ENCODE results near the gene SEMA4A.

SEMA4A gene

GRCh38 chr1:156204686-156205085 lies 51.3 kb downstream of the SEMA4A start:
- no peaks in the 10 kb centered on the region for H3K4me1 ChIP-seq (ENCODE audit: control insufficient read depth in 2 of 2, insufficient read depth in 1 of 2, low read depth in 1 of 2, low read length in 2 of 2)
- no peak overlapping the region for H2BK120ac ChIP-seq (ENCODE audit: low read depth, low read length)
- no peak overlapping the region for H3K18ac ChIP-seq (ENCODE audit: low read length)
- no peak overlapping the region for H3K27ac ChIP-seq (replicated peaks; ENCODE audit: low read length)
- no peak overlapping the region for H3K9ac ChIP-seq (ENCODE audit: low read depth, low read length, poor library complexity)
- H3K4me2 ChIP-seq (ENCODE audit: insufficient read depth, low read length, poor library complexity, severe bottlenecking) = no peak overlapping the region
- peaks cover 0 to 2% of the 10 kb centered on the region in 2 donors for H3K9me3 ChIP-seq (replicated peaks in 1 of 2; ENCODE audit: control insufficient read depth in 2 of 2, insufficient read depth in 1 of 2, low read depth in 1 of 2, low read length in 2 of 2)
- no peak overlapping the region for H3K14ac ChIP-seq (ENCODE audit: low read length)
- no CpG with 5 or more reads among the region's 3 CpGs for WGBS, 2 donors (ENCODE audit: extremely low coverage in 2 of 2, insufficient read length in 2 of 2, insufficient replicate concordance in 1 of 2)
- H4K91ac ChIP-seq (ENCODE audit: low read depth, low read length, poor library complexity) = no peak overlapping the region
- H3K4ac ChIP-seq (ENCODE audit: low read length) = no peak overlapping the region
- H2BK5ac ChIP-seq (ENCODE audit: low read length) = no peak overlapping the region
- H3K27me3 ChIP-seq (ENCODE audit: control insufficient read depth in 3 of 3, insufficient read depth in 3 of 3, low read depth in 1 of 3, low read length in 3 of 3) = no peaks in the 10 kb centered on the region
- no peaks in the 10 kb centered on the region for H3K79me1 ChIP-seq (ENCODE audit: low read depth, low read length)
- no peak overlapping the region for H3K4me3 ChIP-seq (ENCODE audit: low read length in 2 of 2)
- H2AK5ac ChIP-seq (ENCODE audit: low read depth, low read length) = no peak overlapping the region
- no peak for DNase-seq (ENCODE audit: low spot score)
- H3K36me3 ChIP-seq (replicated peaks in 1 of 2; ENCODE audit: control insufficient read depth in 2 of 2, insufficient read depth in 2 of 2, low read length in 2 of 2) = peaks cover 9 to 54% of the 10 kb centered on the region in 2 donors
- no peak overlapping the region for H2BK12ac ChIP-seq (ENCODE audit: low read length)
- H3K23ac ChIP-seq (ENCODE audit: low read depth, low read length, poor library complexity) = no peak overlapping the region
- H2AFZ ChIP-seq (ENCODE audit: low read length) = no peak overlapping the region
- no peak overlapping the region for H2BK15ac ChIP-seq (ENCODE audit: low read length)
- no peak overlapping the region for H4K8ac ChIP-seq (ENCODE audit: low read depth, low read length)

GRCh38 chr1:156211243-156211642 lies 57.9 kb downstream of the SEMA4A start:
- Histone ChIP-seq H3K9ac (ENCODE audit: low read depth, low read length, poor library complexity) (no peak overlapping the region), H4K91ac (ENCODE audit: low read depth, low read length, poor library complexity) (no peak overlapping the region), H2AK5ac (ENCODE audit: low read depth, low read length) (no peak overlapping the region), H3K4me2 (ENCODE audit: insufficient read depth, low read length, poor library complexity, severe bottlenecking) (no peak overlapping the region), H3K18ac (ENCODE audit: low read length) (no peak overlapping the region), H2AFZ (ENCODE audit: low read length) (no peak overlapping the region), H3K4ac (ENCODE audit: low read length) (no peak overlapping the region), H4K8ac (ENCODE audit: low read depth, low read length) (no peak overlapping the region), H3K4me3 (ENCODE audit: low read length in 2 of 2) (no peak overlapping the region), H3K27ac (replicated peaks; ENCODE audit: low read length) (no peak overlapping the region), H3K27me3 (ENCODE audit: control insufficient read depth in 3 of 3, insufficient read depth in 3 of 3, low read depth in 1 of 3, low read length in 3 of 3) (no peaks in the 10 kb centered on the region), H3K23ac (ENCODE audit: low read depth, low read length, poor library complexity) (no peak overlapping the region), H3K79me1 (ENCODE audit: low read depth, low read length) (no peaks in the 10 kb centered on the region), H3K4me1 (ENCODE audit: control insufficient read depth in 2 of 2, insufficient read depth in 1 of 2, low read depth in 1 of 2, low read length in 2 of 2) (no peaks in the 10 kb centered on the region), H3K9me3 (replicated peaks in 1 of 2; ENCODE audit: control insufficient read depth in 2 of 2, insufficient read depth in 1 of 2, low read depth in 1 of 2, low read length in 2 of 2) (no peaks in the 10 kb centered on the region), H2BK5ac (ENCODE audit: low read length) (no peak overlapping the region), H2BK15ac (ENCODE audit: low read length) (no peak overlapping the region), H2BK12ac (ENCODE audit: low read length) (no peak overlapping the region), H3K36me3 (replicated peaks in 1 of 2; ENCODE audit: control insufficient read depth in 2 of 2, insufficient read depth in 2 of 2, low read length in 2 of 2) (peaks cover 7 to 66% of the 10 kb centered on the region in 2 donors), H2BK120ac (ENCODE audit: low read depth, low read length) (no peak overlapping the region), H3K14ac (ENCODE audit: low read length) (no peak overlapping the region)
- DNase-seq (ENCODE audit: low spot score) = no peak
- WGBS, 2 donors (ENCODE audit: extremely low coverage in 2 of 2, insufficient read length in 2 of 2, insufficient replicate concordance in 1 of 2) = no CpG with 5 or more reads among the region's 3 CpGs

- no CpG with 5 or more reads among the region's 9 CpGs for WGBS, 2 donors (ENCODE audit: extremely low coverage in 2 of 2, insufficient read length in 2 of 2, insufficient replicate concordance in 1 of 2)
- peak overlapping the region; percentile 61 for H3K4me2 ChIP-seq (ENCODE audit: insufficient read depth, low read length, poor library complexity, severe bottlenecking)
- no peak overlapping the region for H2AK5ac ChIP-seq (ENCODE audit: low read depth, low read length)
- H3K4me1 ChIP-seq (ENCODE audit: control insufficient read depth in 2 of 2, insufficient read depth in 1 of 2, low read depth in 1 of 2, low read length in 2 of 2) = no peaks in the 10 kb centered on the region
- H3K9ac ChIP-seq (ENCODE audit: low read depth, low read length, poor library complexity) = no peak overlapping the region
- no peak overlapping the region for H3K14ac ChIP-seq (ENCODE audit: low read length)
- H3K23ac ChIP-seq (ENCODE audit: low read depth, low read length, poor library complexity) = no peak overlapping the region
- no peak for DNase-seq (ENCODE audit: low spot score)
- no peak overlapping the region for H3K27ac ChIP-seq (replicated peaks; ENCODE audit: low read length)
- no peaks in the 10 kb centered on the region for H3K79me1 ChIP-seq (ENCODE audit: low read depth, low read length)
- no peak overlapping the region for H2BK12ac ChIP-seq (ENCODE audit: low read length)
- H2BK5ac ChIP-seq (ENCODE audit: low read length) = no peak overlapping the region
- H4K8ac ChIP-seq (ENCODE audit: low read depth, low read length) = no peak overlapping the region
- no peak overlapping the region for H4K91ac ChIP-seq (ENCODE audit: low read depth, low read length, poor library complexity)
- no peak overlapping the region for H2BK15ac ChIP-seq (ENCODE audit: low read length)
- no peaks in the 10 kb centered on the region for H3K27me3 ChIP-seq (ENCODE audit: control insufficient read depth in 3 of 3, insufficient read depth in 3 of 3, low read depth in 1 of 3, low read length in 3 of 3)
- H3K9me3 ChIP-seq (replicated peaks in 1 of 2; ENCODE audit: control insufficient read depth in 2 of 2, insufficient read depth in 1 of 2, low read depth in 1 of 2, low read length in 2 of 2) = no peaks in the 10 kb centered on the region
- peaks cover 7 to 60% of the 10 kb centered on the region in 2 donors for H3K36me3 ChIP-seq (replicated peaks in 1 of 2; ENCODE audit: control insufficient read depth in 2 of 2, insufficient read depth in 2 of 2, low read length in 2 of 2)
- H3K4ac ChIP-seq (ENCODE audit: low read length) = no peak overlapping the region
- H3K18ac ChIP-seq (ENCODE audit: low read length) = no peak overlapping the region
- H2AFZ ChIP-seq (ENCODE audit: low read length) = peak overlapping the region; percentile 95
- no peak overlapping the region for H2BK120ac ChIP-seq (ENCODE audit: low read depth, low read length)
- H3K4me3 ChIP-seq (ENCODE audit: low read length in 2 of 2) = peak overlapping the region in 1 of 2 donors; percentile 88
Measured at GRCh38 chr1:156212130-156212529, 58.7 kb downstream of the SEMA4A start.

- H3K27ac ChIP-seq (replicated peaks; ENCODE audit: low read length) = peak within 1 kb of the TSS; percentile 96
- no peak within 1 kb of the TSS for H2BK12ac ChIP-seq (ENCODE audit: low read length)
- H3K4me2 ChIP-seq (ENCODE audit: insufficient read depth, low read length, poor library complexity, severe bottlenecking) = peak within 1 kb of the TSS; percentile 71
- peak within 1 kb of the TSS; percentile 99 for H3K18ac ChIP-seq (ENCODE audit: low read length)
- peak; percentile 96 for DNase-seq (ENCODE audit: low spot score)
- peak within 1 kb of the TSS; percentile 45 for H3K4ac ChIP-seq (ENCODE audit: low read length)
- H2BK15ac ChIP-seq (ENCODE audit: low read length) = peak within 1 kb of the TSS; percentile 68
- no peaks in the 10 kb centered on the region for H3K79me1 ChIP-seq (ENCODE audit: low read depth, low read length)
- H2BK120ac ChIP-seq (ENCODE audit: low read depth, low read length) = no peak within 1 kb of the TSS
- H3K9ac ChIP-seq (ENCODE audit: low read depth, low read length, poor library complexity) = peak within 1 kb of the TSS; percentile 89
- H3K4me3 ChIP-seq (ENCODE audit: low read length in 2 of 2) = peak within 1 kb of the TSS; percentile 88 to 95
- H3K14ac ChIP-seq (ENCODE audit: low read length) = peak within 1 kb of the TSS; percentile 97
- no peak within 1 kb of the TSS for H2AK5ac ChIP-seq (ENCODE audit: low read depth, low read length)
- H4K8ac ChIP-seq (ENCODE audit: low read depth, low read length) = peak within 1 kb of the TSS; percentile 99
- no peaks in the 10 kb centered on the region for H3K27me3 ChIP-seq (ENCODE audit: control insufficient read depth in 3 of 3, insufficient read depth in 3 of 3, low read depth in 1 of 3, low read length in 3 of 3)
- peak within 1 kb of the TSS; percentile 87 for H3K23ac ChIP-seq (ENCODE audit: low read depth, low read length, poor library complexity)
- H2AFZ ChIP-seq (ENCODE audit: low read length) = peak within 1 kb of the TSS; percentile 95
- peaks cover 6 to 61% of the 10 kb centered on the region in 2 donors for H3K36me3 ChIP-seq (replicated peaks in 1 of 2; ENCODE audit: control insufficient read depth in 2 of 2, insufficient read depth in 2 of 2, low read length in 2 of 2)
- WGBS, 2 donors (ENCODE audit: extremely low coverage in 2 of 2, insufficient read length in 2 of 2, insufficient replicate concordance in 1 of 2) = no CpG with 5 or more reads among the region's 61 CpGs
- no peaks in the 10 kb centered on the region for H3K9me3 ChIP-seq (replicated peaks in 1 of 2; ENCODE audit: control insufficient read depth in 2 of 2, insufficient read depth in 1 of 2, low read depth in 1 of 2, low read length in 2 of 2)
- no peaks in the 10 kb centered on the region for H3K4me1 ChIP-seq (ENCODE audit: control insufficient read depth in 2 of 2, insufficient read depth in 1 of 2, low read depth in 1 of 2, low read length in 2 of 2)
- H4K91ac ChIP-seq (ENCODE audit: low read depth, low read length, poor library complexity) = peak within 1 kb of the TSS; percentile 62
- peak within 1 kb of the TSS; percentile 93 for H2BK5ac ChIP-seq (ENCODE audit: low read length)
Measured at GRCh38 chr1:156212833-156213643, 59.7 kb downstream of the SEMA4A start, which contains the start of gene PMF1. Gene PMF1, plus strand, starts transcription at chr1:156213007. Its CDS starts 9 bp downstream, at chr1:156213016.
